BJ (cell line): ENCODE measurements around the gene FNDC3B. TPM values are rescaled to one million over a fixed set of nuclear protein-coding genes. Genes with fewer than 3 reads are reported as not detected.

Source experiments
- CTCF ChIA-PET: fragments of 350-600 bp; formaldehyde crosslinking; extraction: SDS; loops from one replicate; lab custom pipeline; 2021; ENCODE audit warnings: antibody characterized with exemption, inconsistent platforms; lab: Yijun Ruan, JAX
- POLR2A ChIA-PET: fragments of 300-600 bp; sonication (Branson Sonifier 250); formaldehyde crosslinking; extraction: SDS; loops from one replicate; lab custom pipeline; 2021; ENCODE audit warnings: antibody characterized with exemption; lab: Charles Lee
- DNase-seq: peaks from one replicate; pipeline ENCODE4 v3.0.0-alpha.2; 2011; ENCODE audit warnings: low read depth
- H3K27me3 ChIP-seq: 2 replicates; pipeline ENCODE4 v1.6.0; 2011; ENCODE audit warnings: low read length; ENCODE audit not compliant: control insufficient read depth, insufficient read depth
- H3K36me3 ChIP-seq: 2 replicates; pipeline ENCODE4 v1.5.1; 2011; ENCODE audit warnings: low read length; ENCODE audit not compliant: control insufficient read depth, insufficient read depth
- H3K4me3 ChIP-seq: 2 replicates; pipeline ENCODE4 v1.5.1; 2011; ENCODE audit warnings: low read depth, mild to moderate bottlenecking, control low read depth, low read length
- polyA plus RNA-seq: library from polyadenylated mRNA; depleted of rRNA; stranded (reverse); fragments of >200 nt; gene quantifications from 2 replicates; pipeline ENCODE4 v1.2.3, GENCODE V29; 2011
- TF ChIP-seq, protein P1 (sequence below): IDR thresholded peaks from 2 replicates; pipeline ENCODE4 v1.5.1; 2011; ENCODE audit warnings: low read depth, mild to moderate bottlenecking, control low read depth, inconsistent platforms, low read length, moderate library complexity; ENCODE audit not compliant: insufficient read depth

The FNDC3B gene
- polyA plus RNA-seq, 1 experiment: 28.6 TPM

DNA sequence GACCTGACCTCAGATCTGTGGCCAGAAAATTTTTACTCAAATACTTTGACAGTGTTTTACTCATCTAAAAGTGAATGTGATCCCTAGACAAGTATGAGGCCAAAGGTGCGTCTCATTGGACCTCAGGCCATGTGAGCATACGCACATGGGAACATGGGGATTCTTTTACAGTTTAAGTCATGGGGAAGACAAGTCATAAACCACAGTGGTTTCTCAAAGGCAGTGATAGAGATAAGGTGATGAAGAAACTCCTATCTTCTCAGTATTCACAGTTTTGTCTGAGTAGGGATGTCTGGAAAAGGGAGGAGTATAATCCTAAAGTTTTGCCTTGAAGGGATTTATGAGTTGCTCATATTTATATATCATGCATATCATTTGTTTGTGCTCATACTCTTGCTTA lies 173.8 kb downstream of the FNDC3B start:
- no peak overlapping the region for H3K4me3 ChIP-seq
- no peaks in the 10 kb centered on the region for H3K27me3 ChIP-seq
- TF ChIP-seq, protein P1, sequence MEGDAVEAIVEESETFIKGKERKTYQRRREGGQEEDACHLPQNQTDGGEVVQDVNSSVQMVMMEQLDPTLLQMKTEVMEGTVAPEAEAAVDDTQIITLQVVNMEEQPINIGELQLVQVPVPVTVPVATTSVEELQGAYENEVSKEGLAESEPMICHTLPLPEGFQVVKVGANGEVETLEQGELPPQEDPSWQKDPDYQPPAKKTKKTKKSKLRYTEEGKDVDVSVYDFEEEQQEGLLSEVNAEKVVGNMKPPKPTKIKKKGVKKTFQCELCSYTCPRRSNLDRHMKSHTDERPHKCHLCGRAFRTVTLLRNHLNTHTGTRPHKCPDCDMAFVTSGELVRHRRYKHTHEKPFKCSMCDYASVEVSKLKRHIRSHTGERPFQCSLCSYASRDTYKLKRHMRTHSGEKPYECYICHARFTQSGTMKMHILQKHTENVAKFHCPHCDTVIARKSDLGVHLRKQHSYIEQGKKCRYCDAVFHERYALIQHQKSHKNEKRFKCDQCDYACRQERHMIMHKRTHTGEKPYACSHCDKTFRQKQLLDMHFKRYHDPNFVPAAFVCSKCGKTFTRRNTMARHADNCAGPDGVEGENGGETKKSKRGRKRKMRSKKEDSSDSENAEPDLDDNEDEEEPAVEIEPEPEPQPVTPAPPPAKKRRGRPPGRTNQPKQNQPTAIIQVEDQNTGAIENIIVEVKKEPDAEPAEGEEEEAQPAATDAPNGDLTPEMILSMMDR: no peak
- DNase-seq: no peak
- POLR2A ChIA-PET: no interaction called here
- H3K36me3 ChIP-seq: peaks cover 11% of the 10 kb centered on the region
- CTCF ChIA-PET: no interaction called here

DNA sequence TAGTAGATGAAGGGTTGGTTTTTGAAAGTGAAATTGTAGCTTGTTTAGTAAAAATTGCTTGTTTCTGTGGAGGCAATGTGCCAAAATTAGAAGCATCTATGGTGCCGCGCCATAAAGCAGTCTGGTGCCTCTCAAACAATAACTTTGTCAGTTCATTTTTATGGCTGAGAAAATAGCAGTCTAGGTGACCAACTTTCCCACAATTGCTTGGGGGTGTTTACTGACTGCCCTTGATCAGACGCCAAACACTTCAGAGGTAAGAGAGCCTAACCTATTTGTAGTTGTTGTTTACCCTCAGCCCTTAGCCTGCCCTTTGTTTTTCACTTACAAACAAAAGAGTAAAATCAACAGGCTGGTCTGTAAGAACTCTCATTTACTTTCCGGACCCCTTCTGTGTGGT lies 174.5 kb downstream of the FNDC3B start:
- TF ChIP-seq, protein P1: no peak

DNA sequence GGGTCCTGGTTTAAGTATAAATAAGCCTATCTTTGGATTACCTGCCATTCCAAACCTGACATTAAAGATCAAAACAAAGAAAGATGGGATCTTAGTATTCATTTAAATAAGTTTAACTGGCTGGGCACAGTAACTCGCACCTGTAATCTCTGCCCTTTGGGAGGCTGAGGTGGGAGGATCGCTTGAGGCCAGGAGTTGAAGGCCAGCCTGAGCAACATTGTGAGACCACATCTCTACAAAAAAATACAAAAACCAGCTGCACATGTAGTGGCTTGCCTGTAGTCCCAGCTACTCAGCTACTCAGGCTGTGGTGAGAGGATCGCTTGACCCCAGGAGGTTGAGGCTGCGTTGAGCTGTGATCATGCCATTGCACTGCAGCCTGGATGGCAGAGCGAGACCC lies 176.9 kb downstream of the FNDC3B start:
- ChIA-PET POLR2A (no interaction called here), CTCF (no interaction called here)
- Histone ChIP-seq H3K27me3 (no peaks in the 10 kb centered on the region), H3K36me3 (peaks cover 1% of the 10 kb centered on the region; the same call in 1 of the 2 replicates), H3K4me3 (no peak overlapping the region)
- TF ChIP-seq, protein P1: no peak
- no peak for DNase-seq

More for the DNA sequence above, 174.5 kb downstream of the FNDC3B start:
- ChIA-PET CTCF (no interaction called here), POLR2A (no interaction called here)
- Histone ChIP-seq H3K4me3 (no peak overlapping the region), H3K27me3 (no peaks in the 10 kb centered on the region), H3K36me3 (peaks cover 9% of the 10 kb centered on the region)
- DNase-seq: no peak

DNA sequence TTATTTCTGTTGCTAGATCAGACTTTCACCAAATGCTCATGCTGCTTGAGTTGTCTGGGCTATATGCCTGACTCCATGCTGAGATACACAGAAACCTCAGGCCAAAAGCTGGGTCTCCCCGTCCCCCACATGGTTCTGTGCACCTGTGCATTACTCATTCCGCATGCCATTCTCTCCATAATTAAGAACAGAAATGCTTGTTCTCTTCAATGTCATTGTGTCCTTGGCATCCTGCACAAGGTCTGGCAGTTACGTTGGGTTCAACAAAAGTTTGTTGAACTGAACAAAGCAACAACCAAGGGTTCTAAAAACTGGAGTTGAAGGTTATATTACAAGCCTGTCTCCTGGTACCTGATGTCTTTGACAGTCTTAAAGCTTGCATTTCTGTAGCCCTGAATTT lies 177.5 kb downstream of the FNDC3B start:
- ChIA-PET CTCF (no interaction called here), POLR2A (no interaction called here)
- Histone ChIP-seq H3K36me3 (peaks cover 1% of the 10 kb centered on the region; the same call in 1 of the 2 replicates), H3K27me3 (no peaks in the 10 kb centered on the region), H3K4me3 (no peak overlapping the region)
- no peak for DNase-seq
- TF ChIP-seq, protein P1: no peak

DNA sequence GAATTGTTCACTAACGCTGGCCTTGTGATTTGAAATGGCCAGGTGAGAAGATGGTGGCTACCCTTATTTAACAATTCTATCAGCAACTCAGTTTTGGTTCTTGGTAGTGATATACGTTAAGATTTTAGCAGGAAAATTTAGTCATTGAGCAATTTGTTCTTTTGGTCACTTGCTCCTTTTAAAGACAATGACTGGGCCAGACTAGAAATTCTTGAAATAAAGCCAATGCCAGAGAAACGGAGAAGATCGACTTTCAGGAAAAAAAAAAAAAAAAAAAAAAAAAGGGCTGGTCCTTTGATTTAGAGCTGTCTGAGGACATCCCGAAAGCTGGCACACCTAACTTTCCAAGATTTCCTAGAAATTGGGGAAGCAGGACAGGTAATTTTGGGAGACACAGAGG lies 178.5 kb downstream of the FNDC3B start:
- H3K36me3 ChIP-seq: peaks cover 1% of the 10 kb centered on the region; the same call in 1 of the 2 replicates
- POLR2A ChIA-PET: interaction anchor here (0.6 to 0.7 kb wide), 2 partner anchors 11 to 176 kb away, joined by 4 to 5 read pairs; no protein-coding TSS in a partner anchor
- TF ChIP-seq, protein P1: no peak
- no peak overlapping the region for H3K4me3 ChIP-seq
- DNase-seq: no peak
- H3K27me3 ChIP-seq: no peaks in the 10 kb centered on the region
- CTCF ChIA-PET: interaction anchor here (0.8 kb wide), 1 partner anchor 76 kb away, joined by 4 read pairs; no protein-coding TSS in a partner anchor
